Keratinocyte (primary cell): Measurements from ENCODE around the gene DIRAS1.

Experiments used
- CTCF ChIP-seq, 3 experiments: IDR thresholded peaks in 1 of 3; conservative IDR thresholded peaks in 1 of 3; optimal IDR thresholded peaks in 1 of 3; 2 replicates in 2 of 3; 3 replicates in 1 of 3; pipeline versions ENCODE3 to v1.5.1; 2011; ENCODE audit warnings: low read length in 3 of 3, mild to moderate bottlenecking in 3 of 3, moderate library complexity in 2 of 3, control low read depth in 1 of 3, inconsistent platforms in 1 of 3; ENCODE audit not compliant: insufficient read depth in 2 of 3; ENCODE audit errors: extremely low read depth in 1 of 3
- EZH2 ChIP-seq: IDR thresholded peaks from one replicate; pipeline ENCODE4 v1.6.1; 2012; ENCODE audit warnings: inconsistent platforms, mild to moderate bottlenecking, low read length, moderate library complexity

- no peak for TF ChIP-seq CTCF (optimal IDR thresholded peaks at IDR 0.05 in 1 of 3, IDR thresholded peaks at IDR 0.05 in 1 of 3, conservative IDR thresholded peaks at IDR 0.05 in 1 of 3; ENCODE audit: extremely low read depth in 1 of 3, insufficient read depth in 2 of 3, low read length in 3 of 3)
- TF ChIP-seq EZH2 = no peak
These were observed 40.4 kb downstream of the DIRAS1 start for GRCh38 chr19:2680808-2681207.
